Measurements from ENCODE around the gene CDH4. TPM values are rescaled to one million over a fixed set of nuclear protein-coding genes. Genes with fewer than 3 reads are reported as not detected.

The CDH4 gene
- total and polyA plus RNA-seq, 2 of the 13 experiments (the other 11 are each of a cell fraction or from before 2014, with no cell fraction given) = not detected

- intact Hi-C loops (cut with micrococcal nuclease; ENCODE audit: unreplicated experiment) (no loop called here), in situ Hi-C loops (cut with HindIII; ENCODE audit: extremely low pct_ligation_motif_present, low pct_unique_long_range_greater_than_20kb) (no loop called here)
- peaks cover 12% of the 10 kb centered on the region; the same call in 1 of the 2 replicates for H3K4me1 ChIP-seq (ENCODE audit: insufficient read depth, low read length)
- H4K20me1 ChIP-seq (ENCODE audit: insufficient read depth, low read length) = no peaks in the 10 kb centered on the region; the same call in 1 of the 2 replicates
- no peak overlapping the region for H3K9ac ChIP-seq (ENCODE audit: insufficient read depth, low read depth, low read length)
- peaks cover 8% of the 10 kb centered on the region; the same call in 1 of the 2 replicates for H3K9me3 ChIP-seq (ENCODE audit: low read length)
- POLR2A ChIA-PET = no interaction called here
- H3K4me3 ChIP-seq (replicated peaks in 1 of 3; ENCODE audit: insufficient read depth in 1 of 3, low read depth in 2 of 3, low read length in 3 of 3) = no peak overlapping the region
- no peak overlapping the region for H2AFZ ChIP-seq (ENCODE audit: low read length)
- ATAC-seq = no peak
- 31% methylated on average over 5 of the region's 5 CpGs for WGBS (ENCODE audit: low lambda C conversion rate)
- H3K27me3 ChIP-seq (ENCODE audit: control insufficient read depth in 1 of 2, insufficient read depth in 2 of 2, low read length in 2 of 2) = peaks cover 8 to 45% of the 10 kb centered on the region in 2 experiments; a peak in 4 of 5 replicates
- CTCF ChIA-PET (ENCODE audit: low intra/inter-chr PET ratio, low total read pairs) = no interaction called here
- no peak overlapping the region for H3K27ac ChIP-seq (ENCODE audit: extremely low read length, insufficient read depth, low read length)
- H3K4me2 ChIP-seq (ENCODE audit: low read depth, low read length) = no peak overlapping the region
- BruUV-seq (replicated peaks) = no TSS peak
- no peak for DNase-seq (ENCODE audit: low spot score)
- no peaks in the 10 kb centered on the region for H3K36me3 ChIP-seq (replicated peaks in 1 of 2; ENCODE audit: control insufficient read depth in 1 of 2, insufficient read depth in 2 of 2, low read length in 2 of 2)
- H3K79me2 ChIP-seq (ENCODE audit: insufficient read depth, low read length) = no peaks in the 10 kb centered on the region
- peak; percentile 44 for FAIRE-seq
- TF ChIP-seq LCORL (IDR thresholded peaks at IDR 0.05) (0 out of 2 replicates have a peak, but pooled peaks have one; percentile 18), LCORL (CRISPR knock-in tag; IDR thresholded peaks at IDR 0.05) (no peak), ZSCAN5A (CRISPR knock-in tag; IDR thresholded peaks at IDR 0.05; ENCODE audit: borderline replicate concordance) (no peak), NCOA2 (CRISPR knock-in tag; IDR thresholded peaks at IDR 0.05) (no peak), ETV5 (CRISPR knock-in tag; IDR thresholded peaks at IDR 0.05; ENCODE audit: borderline replicate concordance) (no peak), TBX3 (IDR thresholded peaks at IDR 0.05; ENCODE audit: borderline replicate concordance) (no peak), ZNF276 (CRISPR knock-in tag; IDR thresholded peaks at IDR 0.05; ENCODE audit: low read depth) (no peak), THAP11 (CRISPR knock-in tag; IDR thresholded peaks at IDR 0.05) (no peak), FOXK2 (IDR thresholded peaks at IDR 0.05) (peak; percentile 66; the same call in 1 of the 2 replicates), EZH2 (conservative IDR thresholded peaks at IDR 0.05; ENCODE audit: low read depth, low read length) (no peak), FOXO4 (CRISPR knock-in tag; conservative IDR thresholded peaks at IDR 0.05) (no peak), KMT2B (CRISPR knock-in tag; IDR thresholded peaks at IDR 0.05) (no peak), FLYWCH1 (CRISPR knock-in tag; IDR thresholded peaks at IDR 0.05) (no peak), ZNF580 (CRISPR knock-in tag; IDR thresholded peaks at IDR 0.05; ENCODE audit: borderline replicate concordance, low read depth) (no peak), MTF1 (CRISPR knock-in tag; IDR thresholded peaks at IDR 0.05) (no peak), ZNF496 (CRISPR knock-in tag; IDR thresholded peaks at IDR 0.05; ENCODE audit: insufficient replicate concordance) (no peak), JUND (CRISPR knock-in tag; IDR thresholded peaks at IDR 0.05) (no peak)
Measured at GRCh38 chr20:61726979-61727378, 474.9 kb downstream of the CDH4 start.

All from HepG2 (cell line).